ENCODE results near the gene NOSTRIN. TPM values are rescaled to one million over a fixed set of nuclear protein-coding genes. Genes with fewer than 3 reads are reported as not detected.

NOSTRIN gene
- total and polyA plus RNA-seq, 8 donors: 25.7 to 45.3 (median 38.8) TPM

- no peak for TF ChIP-seq CTCF (IDR thresholded peaks at IDR 0.05)
- Histone ChIP-seq H3K4me1 (no peaks in the 10 kb centered on the region), H3K4me3 (no peak overlapping the region), H3K36me3 (no peaks in the 10 kb centered on the region), H3K9me3 (no peaks in the 10 kb centered on the region), H3K27ac (no peak overlapping the region), H3K27me3 (no peaks in the 10 kb centered on the region)
- DNase-seq (no peak), ATAC-seq (no peak)
- intact Hi-C loops (cut with DNase I): no loop called here
Observed at GRCh38 chr2:168780669-168781071, 21.8 kb upstream of the NOSTRIN start.

DNA sequence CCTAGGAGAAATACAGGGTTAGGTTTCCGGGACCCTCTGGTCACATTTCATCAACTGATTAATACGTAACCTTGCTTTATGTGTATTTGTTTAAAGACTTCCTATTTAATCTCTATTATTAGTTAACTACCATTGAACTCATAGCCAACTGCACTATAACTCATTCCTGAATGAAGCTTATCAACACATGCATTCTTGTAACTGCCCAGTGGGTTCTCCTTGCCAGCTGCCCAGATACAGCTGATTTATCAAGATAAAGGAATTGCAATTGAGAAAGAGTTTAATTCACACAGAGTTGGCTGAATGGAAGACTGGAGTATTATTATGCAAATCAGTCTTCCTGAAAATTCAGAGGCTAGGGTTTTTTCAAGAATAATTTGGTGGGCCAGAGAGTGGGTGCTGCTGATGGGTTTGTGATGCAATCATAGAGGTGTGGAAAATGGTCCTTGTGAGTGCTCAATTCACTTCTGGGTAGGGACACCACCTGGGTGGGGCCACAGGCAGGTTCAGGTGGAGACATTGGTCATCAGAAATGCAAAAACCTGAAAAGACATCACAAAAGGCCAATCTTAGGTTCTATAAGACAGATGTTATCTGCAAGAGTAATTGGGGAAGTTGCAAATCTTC is 21.1 kb upstream of the NOSTRIN start:
- no peaks in the 10 kb centered on the region for H3K9me3 ChIP-seq
- no peaks in the 10 kb centered on the region for H3K36me3 ChIP-seq
- no peak for TF ChIP-seq CTCF (IDR thresholded peaks at IDR 0.05)
- H3K27ac ChIP-seq: no peak overlapping the region
- no peak overlapping the region for H3K4me3 ChIP-seq
- H3K27me3 ChIP-seq: no peaks in the 10 kb centered on the region
- intact Hi-C loops (cut with DNase I): no loop called here
- DNase-seq: no peak
- no peak for ATAC-seq
- H3K4me1 ChIP-seq: no peaks in the 10 kb centered on the region

- ATAC-seq: no peak
- H3K36me3 ChIP-seq: no peaks in the 10 kb centered on the region
- no peaks in the 10 kb centered on the region for H3K4me1 ChIP-seq
- no peak for DNase-seq
- H3K27me3 ChIP-seq: no peaks in the 10 kb centered on the region
- no peak for TF ChIP-seq CTCF (IDR thresholded peaks at IDR 0.05)
- H3K27ac ChIP-seq: no peak overlapping the region
- H3K9me3 ChIP-seq: no peaks in the 10 kb centered on the region
- intact Hi-C loops (cut with DNase I): no loop called here
- no peak overlapping the region for H3K4me3 ChIP-seq
Observed at GRCh38 chr2:168782271-168782670, 20.2 kb upstream of the NOSTRIN start.

DNA sequence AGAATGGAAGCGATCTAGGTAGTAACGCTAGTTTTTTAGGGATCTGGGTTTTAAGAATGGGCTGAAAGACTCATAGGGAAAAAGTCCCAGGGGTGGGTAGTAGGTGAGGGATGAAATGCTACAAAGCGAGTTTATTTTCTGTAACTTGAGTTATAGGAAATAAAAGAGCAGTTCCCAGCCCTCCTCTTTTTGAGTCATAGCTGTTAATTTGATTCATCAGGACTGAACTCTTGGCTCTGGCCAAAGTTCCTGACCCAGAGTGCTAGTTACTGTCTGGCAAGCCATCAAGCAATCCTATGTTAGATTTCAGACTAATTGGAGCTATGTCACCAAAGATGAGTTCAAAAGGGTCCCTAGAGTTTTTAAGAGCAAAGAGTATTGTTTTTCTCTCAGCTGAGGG is 17.4 kb upstream of the NOSTRIN start:
- DNase-seq (no peak), ATAC-seq (no peak)
- Histone ChIP-seq H3K27me3 (no peaks in the 10 kb centered on the region), H3K36me3 (no peaks in the 10 kb centered on the region), H3K4me1 (no peaks in the 10 kb centered on the region), H3K27ac (no peak overlapping the region), H3K4me3 (no peak overlapping the region), H3K9me3 (no peaks in the 10 kb centered on the region)
- TF ChIP-seq CTCF (IDR thresholded peaks at IDR 0.05): no peak
- intact Hi-C loops (cut with DNase I): no loop called here

DNA sequence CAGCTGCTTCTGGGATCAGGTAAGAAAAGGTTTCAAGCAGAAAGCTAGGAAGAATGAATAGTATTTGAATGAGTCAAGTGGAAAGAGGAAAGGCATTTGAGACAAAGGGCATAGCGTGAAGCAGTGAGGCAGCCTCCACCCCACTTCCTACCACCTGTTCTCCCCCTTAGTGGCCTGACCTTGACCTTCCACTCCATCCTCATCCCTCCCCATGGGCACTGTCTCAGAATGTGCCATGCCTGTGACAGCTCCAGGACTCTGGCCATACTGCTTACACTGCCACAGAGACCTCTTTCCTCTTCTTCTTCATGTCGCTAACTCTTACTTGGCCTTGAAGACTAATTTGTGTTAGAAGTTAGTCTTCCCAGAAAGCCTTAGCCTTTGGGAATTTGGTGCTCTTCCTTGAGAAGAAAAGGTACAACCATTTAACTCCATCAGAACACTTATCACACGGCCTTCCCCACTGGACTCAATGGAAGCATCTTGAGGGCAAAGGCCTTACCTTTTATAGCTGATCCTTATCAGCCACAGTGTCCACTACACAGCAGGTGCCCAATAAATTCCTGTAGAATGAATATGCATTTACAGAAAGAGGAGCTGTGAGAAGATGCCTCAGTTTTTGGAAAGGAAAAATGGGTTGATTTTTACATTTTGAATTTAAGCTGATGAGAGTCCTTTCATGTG is 15.2 kb upstream of the NOSTRIN start:
- no peak for ATAC-seq
- H3K9me3 ChIP-seq: no peaks in the 10 kb centered on the region

More for the DNA sequence above, 15.2 kb upstream of the NOSTRIN start:
- no peak overlapping the region for H3K4me3 ChIP-seq
- no peak for TF ChIP-seq CTCF (IDR thresholded peaks at IDR 0.05)
- no peaks in the 10 kb centered on the region for H3K36me3 ChIP-seq
- intact Hi-C loops (cut with DNase I): no loop called here
- no peak overlapping the region for H3K27ac ChIP-seq
- no peak for DNase-seq
- H3K27me3 ChIP-seq: no peaks in the 10 kb centered on the region
- H3K4me1 ChIP-seq: no peaks in the 10 kb centered on the region
